K562 (cell line): ENCODE results near the gene P2RY13. TPM values are rescaled to one million over a fixed set of nuclear protein-coding genes. Genes with fewer than 3 reads are reported as not detected.
A peak's percentile ranks its signal among the peaks of the same experiment; 100 is the strongest.

ENCODE experiments used
- ATAC-seq: fragments of 200-7000 bp; cut with Tn5 transposase; 3 replicates; pipeline ENCODE4 v1.9.1; 2020; ENCODE audit warnings: moderate library complexity
- BruUV-seq: library from RNA; stranded (reverse); fragments of 400-500 nt; replicated peaks from 2 replicates; lab custom pipeline; 2021; lab: Mats Ljungman, UMichigan
- CTCF ChIA-PET: fragments of 300-600 bp; formaldehyde crosslinking; extraction: SDS; loops from one replicate; lab custom pipeline; 2021; ENCODE audit warnings: low intra/inter-chr PET ratio; lab: Yijun Ruan, JAX
- POLR2A ChIA-PET: fragments of 300-600, 350-650 bp; sonication (Branson Sonifier 250); formaldehyde crosslinking; extraction: SDS; loops from one replicate; lab custom pipeline; 2021; ENCODE audit warnings: antibody characterized with exemption, inconsistent platforms; lab: Yijun Ruan, JAX
- DNase-seq, 4 experiments: peaks; one replicate each; pipeline versions ENCODE4 v3.0.0 to v3.0.0-alpha.2; 2011 to 2018; ENCODE audit warnings: low spot score in 3 of 4, mixed read lengths in 3 of 4; ENCODE audit errors: extremely low read depth in 1 of 4
- FAIRE-seq: peaks from 2 replicates; lab custom pipeline; 2011; peaks lifted over from hg19 to GRCh38; lab: Jason Lieb, UNC
- H2AFZ ChIP-seq: 2 replicates; pipeline ENCODE4 v1.6.0; 2011; ENCODE audit warnings: low read depth, low read length, control low read depth, inconsistent platforms
- H3K27ac ChIP-seq: fragments of 200-600 bp; 3 replicates; pipeline ENCODE4 v1.8.0; 2011; ENCODE audit warnings: low read depth, mild to moderate bottlenecking, control low read depth, inconsistent platforms, low read length, moderate library complexity, mixed read lengths; ENCODE audit errors: extremely low read depth
- H3K27me3 ChIP-seq, 2 experiments: fragments of 300-600 bp in 1 of 2; 2 replicates in 1 of 2; 3 replicates in 1 of 2; pipeline versions ENCODE4 v1.6.0 to v1.8.0; 2011; ENCODE audit warnings: inconsistent platforms in 2 of 2, low read length in 2 of 2, mild to moderate bottlenecking in 1 of 2, mixed read lengths in 1 of 2, moderate library complexity in 1 of 2; ENCODE audit not compliant: control insufficient read depth in 2 of 2, insufficient read depth in 2 of 2
- H3K36me3 ChIP-seq: fragments of 300-600 bp; 3 replicates; pipeline ENCODE4 v1.8.0; 2011; ENCODE audit warnings: mild to moderate bottlenecking, low read length, inconsistent platforms; ENCODE audit not compliant: control insufficient read depth, insufficient read depth
- H3K4me1 ChIP-seq, 2 experiments: fragments of 200-600 bp in 1 of 2; replicated peaks in 1 of 2; 2 replicates in 1 of 2; 3 replicates in 1 of 2; pipeline versions ENCODE4 v1.5.1 to v1.8.0; 2011; ENCODE audit warnings: inconsistent platforms in 2 of 2, low read length in 2 of 2, mild to moderate bottlenecking in 1 of 2, mixed read lengths in 1 of 2, moderate library complexity in 1 of 2; ENCODE audit not compliant: control insufficient read depth in 2 of 2, insufficient read depth in 2 of 2
- H3K4me2 ChIP-seq: 2 replicates; pipeline ENCODE4 v1.6.1; 2011; ENCODE audit warnings: low read length, control low read depth, inconsistent platforms, mixed read lengths; ENCODE audit not compliant: insufficient read depth
- H3K4me3 ChIP-seq: fragments of 200-600 bp; sonication (generic), shearing (Covaris generic); 2 replicates; pipeline ENCODE4 v1.5.1; 2016; ENCODE audit warnings: control low read depth, inconsistent platforms
- H3K79me2 ChIP-seq: fragments of 200-600 bp; 3 replicates; pipeline ENCODE4 v1.8.0; 2011; ENCODE audit warnings: low read length, inconsistent platforms; ENCODE audit not compliant: control insufficient read depth, insufficient read depth
- H3K9ac ChIP-seq, 2 experiments: 2 replicates each; pipeline versions ENCODE4 v1.6.0 to v1.6.1; 2011; ENCODE audit warnings: low read depth in 2 of 2, low read length in 2 of 2, control low read depth in 1 of 2, inconsistent platforms in 1 of 2, mild to moderate bottlenecking in 1 of 2, mixed read lengths in 1 of 2; ENCODE audit not compliant: insufficient read depth in 1 of 2
- H3K9me1 ChIP-seq: one replicate; pipeline ENCODE4 v1.6.0; 2011; ENCODE audit warnings: inconsistent platforms, mild to moderate bottlenecking, low read length, moderate library complexity; ENCODE audit not compliant: control insufficient read depth, insufficient read depth
- H3K9me3 ChIP-seq: replicated peaks from 2 replicates; pipeline ENCODE4 v1.5.1; 2011; ENCODE audit warnings: low read depth, low read length, inconsistent platforms; ENCODE audit not compliant: control insufficient read depth, insufficient read depth
- H4K20me1 ChIP-seq: replicated peaks from 2 replicates; pipeline ENCODE4 v1.6.1; 2011; ENCODE audit warnings: low read length, inconsistent platforms, mixed read lengths; ENCODE audit not compliant: control insufficient read depth, insufficient read depth
- BRD4 ChIP-seq: fragments of 200-600 bp; sonication (generic); IDR thresholded peaks from 2 replicates; pipeline ENCODE4 v1.6.1; 2017; ENCODE audit warnings: inconsistent platforms
- CBX2 ChIP-seq: fragments of 200-600 bp; sonication (generic); IDR thresholded peaks from one replicate; pipeline ENCODE4 v1.6.1; 2012; ENCODE audit warnings: mild to moderate bottlenecking, low read length, inconsistent platforms; ENCODE audit not compliant: insufficient read depth, poor library complexity, severe bottlenecking
- CHD1 ChIP-seq: fragments of 200-600 bp; sonication (generic); IDR thresholded peaks from one replicate; pipeline ENCODE4 v1.6.1; 2012; ENCODE audit warnings: mild to moderate bottlenecking, moderate library complexity, low read length, inconsistent platforms
- CHD4 ChIP-seq: fragments of 200-600 bp; sonication (generic); IDR thresholded peaks from 3 replicates; pipeline ENCODE4 v1.6.1; 2012; ENCODE audit warnings: low read depth, mild to moderate bottlenecking, mixed read lengths, low read length, inconsistent platforms; ENCODE audit not compliant: insufficient read depth, insufficient replicate concordance, poor library complexity, severe bottlenecking
- KLF10 ChIP-seq: fragments of 250-450 bp; sonication (Bioruptor Pico); IDR thresholded peaks from 2 replicates; pipeline ENCODE4 v1.6.1; 2021; ENCODE audit warnings: matching md5 sums
- MED1 ChIP-seq: sonication (generic); formaldehyde crosslinking; IDR thresholded peaks from 2 replicates; pipeline ENCODE4 v1.8.1; 2023; ENCODE audit warnings: missing genetic modification reagents, borderline replicate concordance
- NELFE ChIP-seq: IDR thresholded peaks from 2 replicates; pipeline ENCODE4 v1.6.1; 2011; ENCODE audit warnings: mild to moderate bottlenecking; ENCODE audit not compliant: insufficient read depth, insufficient read length
- SRSF9 ChIP-seq: fragments of 200-400 bp; formaldehyde crosslinking; IDR thresholded peaks from 2 replicates; pipeline ENCODE4 v1.6.1; 2017; ENCODE audit warnings: low read depth, low read length, borderline replicate concordance
- ZBTB11 ChIP-seq, 3 experiments: fragments of 200-800 bp in 1 of 3; fragments of 250-450 bp in 1 of 3; fragments of 450-650 bp in 1 of 3; sonication (Bioruptor Pico) in 1 of 3; sonication (Bioruptor generic) in 1 of 3; formaldehyde crosslinking in 1 of 3; IDR thresholded peaks; 2 replicates each; pipeline versions ENCODE4 v1.6.1 to v1.8.0; 2016 to 2022; ENCODE audit warnings: mild to moderate bottlenecking in 2 of 3, missing genetic modification characterization in 2 of 3, missing compliant biosample characterization in 1 of 3, moderate library complexity in 1 of 3
- ZNF384 ChIP-seq: IDR thresholded peaks from 2 replicates; pipeline ENCODE4 v1.6.1; 2012; ENCODE audit warnings: low read depth, low read length, improper control_type of control experiment
- ZNF699 ChIP-seq: fragments of 250-450 bp; sonication (Bioruptor Pico); IDR thresholded peaks from 2 replicates; pipeline ENCODE4 v1.8.0; 2021; ENCODE audit warnings: mild to moderate bottlenecking, moderate library complexity; ENCODE audit not compliant: insufficient replicate concordance
- WGBS: fragments of 100-300 bp; shearing (Covaris generic); methylation state at CpG from one replicate; pipeline ENCODE4 v1.1.6; 2016; ENCODE audit warnings: low coverage, mixed read lengths; ENCODE audit not compliant: insufficient coverage; ENCODE audit errors: missing lambda C conversion rate; 5-methylcytosine and 5-hydroxymethylcytosine counted together
- in situ Hi-C: fragments of 300-500 bp; cut with MboI; formaldehyde crosslinking; loops from 4 replicates; pipeline ENCODE4 v1.15.0; 2018; ENCODE audit warnings: inconsistent platforms, mixed read lengths
- intact Hi-C: fragments of 100-400 bp; cut with micrococcal nuclease; formaldehyde crosslinking; loops from 2 replicates; pipeline ENCODE4 v1.14.2; 2022
- polyA plus RNA-seq, 8 experiments: library from polyadenylated mRNA; depleted of rRNA in 4 of 8; stranded (reverse) in 5 of 8; unstranded in 3 of 8; fragments of >200 nt; fragmentation: Nextera tagmentation in 2 of 8; fragmentation: Illumina TruSeq in 1 of 8; extraction: Ambion mirVana in 2 of 8; extraction: Trizol in 1 of 8; gene quantifications; 2 replicates each; pipeline versions ENCODE4 v1.2.1 to v1.2.3, GENCODE V29; 2011 to 2014; ENCODE audit warnings: inconsistent platforms in 1 of 8, missing spikeins in 1 of 8
- total RNA-seq, 7 experiments: library from RNA; depleted of rRNA in 6 of 7; stranded (reverse); fragments of >200 nt in 6 of 7; fragmentation: Illumina TruSeq in 2 of 7; extraction: Trizol in 2 of 7; gene quantifications; 2 replicates each; pipeline versions ENCODE4 v1.2.1 to v1.2.3, GENCODE V29; 2011 to 2021; ENCODE audit warnings: low replicate concordance in 1 of 7

P2RY13 gene
- total and polyA plus RNA-seq, 9 of the 15 experiments (the other 6 are each of a cell fraction or from before 2014, with no cell fraction given) = not detected

DNA sequence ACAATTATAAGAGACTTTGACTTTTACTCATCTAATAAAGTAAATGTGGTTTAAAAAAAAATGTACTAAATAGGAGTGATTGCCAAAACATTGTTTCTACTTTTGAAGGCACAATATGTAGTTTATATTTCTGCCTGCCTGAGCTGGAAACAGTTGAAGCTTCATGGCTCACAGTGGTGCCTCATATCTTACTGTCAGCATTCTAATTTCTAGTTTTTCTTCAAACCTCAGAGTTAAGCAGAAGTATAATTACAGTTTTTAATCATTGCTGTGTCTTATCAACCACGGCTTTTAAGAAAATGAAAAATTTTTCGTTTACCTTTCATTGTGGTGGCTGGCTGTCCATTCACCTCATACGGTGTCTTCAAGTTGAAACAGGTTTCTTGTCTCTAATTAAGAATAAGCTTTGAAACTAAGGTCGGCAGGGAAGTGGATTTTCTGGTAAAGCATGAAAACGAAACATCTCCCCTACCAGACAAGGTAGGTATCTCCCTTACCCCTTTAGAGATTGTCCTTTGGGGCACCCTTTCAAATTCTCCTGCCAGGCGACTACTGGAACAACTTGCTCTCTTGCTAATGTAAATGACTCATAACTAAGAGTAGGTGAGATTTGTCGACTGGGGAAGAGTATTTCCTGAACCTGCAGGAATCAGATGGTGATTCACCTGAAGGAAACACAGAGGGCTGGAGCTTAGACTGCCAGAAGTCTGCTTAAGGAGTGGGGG is 12.9 kb downstream of the P2RY13 start, which contains the start of gene GPR87:
Gene GPR87 (minus strand): TSS at position 554 of the 725 bp plus-strand sequence. CDS start 16,720 bp downstream, outside the sequence.
- CTCF ChIA-PET = no interaction called here
- Histone ChIP-seq H3K9ac (no peak within 1 kb of the TSS), H3K9me1 (no peaks in the 10 kb centered on the region), H3K4me2 (no peak within 1 kb of the TSS), H2AFZ (no peak within 1 kb of the TSS), H3K27me3 (peaks cover 4 to 12% of the 10 kb centered on the region in 2 experiments; a peak in 4 of 5 replicates), H3K27ac (no peak within 1 kb of the TSS), H3K4me3 (no peak within 1 kb of the TSS), H3K4me1 (no peaks in the 10 kb centered on the region), H3K79me2 (no peaks in the 10 kb centered on the region), H3K9me3 (no peaks in the 10 kb centered on the region)
- no TSS peak for BruUV-seq
- WGBS = 2% methylated on average over 7 of the region's 7 CpGs
- DNase-seq (no peak), FAIRE-seq (peak; percentile 35)
- POLR2A ChIA-PET = no interaction called here
- intact Hi-C loops = no loop called here
- in situ Hi-C loops = no loop called here
- TF ChIP-seq ZNF384 = no peak
- no peak for TF ChIP-seq ZNF699 (CRISPR knock-in tag)
- TF ChIP-seq CBX2 = no peak
- TF ChIP-seq ZBTB11 (CRISPR knock-in tag; IDR thresholded peaks at IDR 0.05) = no peak
- no peak for TF ChIP-seq NELFE
- TF ChIP-seq BRD4 = no peak
- no peak for TF ChIP-seq KLF10 (CRISPR knock-in tag)
- no peak for TF ChIP-seq SRSF9
- no peak for TF ChIP-seq CHD4
- no peak for TF ChIP-seq CHD1
- no peak for TF ChIP-seq MED1
- TF ChIP-seq, all 486 proteins: peak for 0
- no peak for ATAC-seq
- H3K36me3 ChIP-seq = no peaks in the 10 kb centered on the region
- H4K20me1 ChIP-seq = no peaks in the 10 kb centered on the region
